GM19240 (cell line): ENCODE measurements around the gene MLN.

Experiments
- DNase-seq: peaks from one replicate; pipeline ENCODE4 v3.0.0; 2011; ENCODE audit warnings: low spot score; ENCODE audit not compliant: insufficient read length

Gene MLN

DNA sequence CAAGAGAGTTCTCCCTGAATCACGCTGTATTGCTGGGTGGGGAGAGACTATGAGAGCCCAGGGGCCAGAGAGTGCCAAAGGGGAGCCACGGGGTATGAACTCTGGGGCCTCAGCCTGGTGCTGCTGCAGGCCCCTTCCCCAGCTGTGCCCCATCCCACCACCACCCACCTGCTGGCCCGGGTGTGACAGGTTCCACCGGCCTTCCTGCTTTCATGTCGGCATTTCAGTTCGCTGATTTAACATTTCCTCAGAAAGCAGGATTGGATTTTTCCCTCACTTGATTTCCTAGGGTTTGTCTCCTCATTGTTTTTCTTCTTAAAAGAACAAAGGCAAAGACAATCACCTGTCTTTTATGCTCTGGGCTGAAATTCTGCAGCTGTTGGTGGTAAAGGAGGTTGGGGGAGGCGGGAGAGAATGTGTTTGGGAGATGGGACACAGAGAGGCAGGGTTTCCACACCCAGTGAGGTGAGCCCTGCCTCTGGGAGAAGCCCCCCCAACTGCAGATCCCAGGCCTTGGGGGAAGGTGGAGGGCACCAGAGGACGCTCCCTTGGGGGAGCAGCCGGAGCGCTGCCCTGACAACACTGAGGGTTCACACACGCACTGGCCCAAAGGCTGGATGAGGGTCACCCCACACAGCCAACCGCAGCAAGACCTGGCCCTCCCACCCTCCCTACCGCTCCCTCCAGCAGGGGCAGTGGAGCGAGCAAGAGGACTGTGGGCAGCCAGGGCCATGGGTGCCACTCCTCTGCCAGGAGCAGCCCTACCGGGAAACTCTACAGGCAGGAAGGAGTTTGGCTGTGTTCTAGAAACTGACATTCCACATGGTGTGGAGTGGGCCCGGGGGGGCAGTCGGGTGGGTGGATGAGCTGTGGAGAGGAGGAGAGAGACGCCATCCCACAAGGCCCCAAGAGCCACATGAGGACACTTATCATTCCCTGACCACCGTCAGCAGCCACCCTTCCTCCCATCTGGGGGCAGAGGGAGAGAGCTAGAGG is 10.5 kb upstream of the MLN start:
- DNase-seq, result no peak

GRCh38 chr6:33813246-33813904 is 9.6 kb upstream of the MLN start:
- DNase-seq, result no peak

DNA sequence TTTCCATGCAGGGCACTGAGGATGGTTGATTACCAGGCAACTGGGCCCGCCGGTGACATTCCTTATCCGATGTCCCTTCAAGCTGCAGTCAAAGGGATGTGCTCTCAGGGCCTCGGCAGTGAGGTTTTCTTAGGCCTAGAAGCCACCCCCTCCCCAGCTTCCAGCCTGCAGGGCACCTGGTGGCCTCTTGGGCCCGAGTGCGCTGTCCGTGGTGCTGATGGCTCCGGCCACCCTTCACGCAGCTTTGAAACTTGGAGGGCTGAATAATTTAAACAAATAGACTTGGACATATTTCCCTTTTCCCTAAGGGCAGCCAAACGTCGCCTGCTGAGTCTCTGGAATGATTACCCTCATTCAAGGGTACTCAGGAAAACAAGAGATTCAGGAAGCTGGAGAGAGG is 8.9 kb upstream of the MLN start:
- DNase-seq, result peak; percentile 40

GRCh38 chr6:33809594-33809993 is 5.8 kb upstream of the MLN start:
- DNase-seq, result no peak

GRCh38 chr6:33808641-33809180 is 4.9 kb upstream of the MLN start:
- no peak for DNase-seq

DNA sequence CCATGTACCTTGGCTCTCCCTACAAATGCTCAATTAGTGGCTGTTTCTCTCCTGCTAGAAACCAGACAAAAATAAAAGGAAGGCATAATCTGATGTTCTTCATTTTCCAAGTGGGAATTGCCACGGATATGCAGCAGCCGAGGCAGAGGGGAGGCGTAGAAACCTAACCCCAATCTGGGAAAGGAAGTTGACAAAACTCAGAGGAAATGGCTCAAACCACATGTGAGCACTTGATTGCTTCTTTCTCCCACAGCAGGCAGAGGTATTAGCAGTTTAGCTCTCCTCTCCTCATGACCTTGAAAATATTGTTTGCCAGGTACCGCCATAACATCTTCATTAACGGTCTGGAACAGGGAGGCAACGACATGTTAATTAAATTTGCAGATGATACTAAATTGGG is 3.8 kb upstream of the MLN start:
- no peak for DNase-seq

GRCh38 chr6:33806841-33807240 is 3.0 kb upstream of the MLN start:
- no peak for DNase-seq

DNA sequence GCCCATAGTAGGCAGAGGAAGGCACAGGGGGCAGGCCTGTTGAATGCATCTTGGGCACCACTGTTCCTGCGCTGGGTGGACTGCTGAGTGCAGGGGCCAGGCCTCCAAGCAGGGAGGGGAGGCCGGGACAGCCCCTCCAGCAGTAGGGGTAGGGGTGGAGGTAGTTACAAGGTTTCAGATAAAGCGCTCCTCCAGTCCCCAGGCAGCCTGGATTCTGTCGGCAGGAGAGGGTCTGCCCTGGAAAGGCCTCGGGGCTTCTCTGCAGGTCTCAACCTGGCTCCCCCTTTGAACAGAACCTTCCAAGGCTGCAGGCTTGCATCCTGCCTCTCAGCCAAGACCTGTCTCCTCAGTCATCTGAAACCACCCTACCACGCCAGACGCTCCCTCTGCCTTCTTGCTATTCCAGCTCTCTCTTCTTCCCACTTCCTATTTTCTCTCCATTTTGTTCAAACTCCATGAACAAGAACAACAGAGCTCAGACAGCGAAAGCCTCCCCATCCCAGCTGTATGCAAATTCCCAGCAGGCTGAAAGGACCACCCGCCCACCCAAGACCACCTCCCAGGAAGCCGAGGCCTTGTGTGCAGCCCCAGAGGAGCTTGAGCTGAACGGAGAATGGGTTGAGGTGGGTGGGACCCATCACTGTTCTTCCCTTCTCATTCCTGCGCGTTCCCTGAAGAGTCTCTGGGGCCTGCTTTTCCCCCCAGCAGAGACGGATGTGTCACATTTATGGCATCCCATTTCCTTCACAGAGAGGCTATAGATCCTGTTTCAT is 1.4 kb downstream of the MLN start:
- no peak for DNase-seq

DNA sequence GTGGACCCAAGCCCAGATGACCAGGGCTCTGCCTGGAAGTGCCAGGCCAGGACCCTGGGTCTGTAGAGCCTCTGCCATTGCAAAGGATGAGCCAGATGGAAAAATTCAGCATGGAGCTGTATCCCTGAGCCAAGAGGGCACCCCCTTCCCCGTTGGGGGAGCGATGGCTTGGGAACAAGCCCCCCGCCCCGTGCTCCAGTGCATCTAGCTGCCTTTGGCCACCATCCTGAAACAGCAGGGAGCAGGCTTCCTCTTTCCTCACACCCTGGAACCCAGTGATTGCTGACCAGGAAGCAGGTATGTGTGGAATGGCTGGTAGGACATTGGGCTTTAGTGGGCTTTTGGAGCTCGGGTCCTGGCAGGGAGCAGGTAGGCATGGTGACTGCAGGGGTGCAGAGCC is 2.2 kb downstream of the MLN start:
- no peak for DNase-seq

DNA sequence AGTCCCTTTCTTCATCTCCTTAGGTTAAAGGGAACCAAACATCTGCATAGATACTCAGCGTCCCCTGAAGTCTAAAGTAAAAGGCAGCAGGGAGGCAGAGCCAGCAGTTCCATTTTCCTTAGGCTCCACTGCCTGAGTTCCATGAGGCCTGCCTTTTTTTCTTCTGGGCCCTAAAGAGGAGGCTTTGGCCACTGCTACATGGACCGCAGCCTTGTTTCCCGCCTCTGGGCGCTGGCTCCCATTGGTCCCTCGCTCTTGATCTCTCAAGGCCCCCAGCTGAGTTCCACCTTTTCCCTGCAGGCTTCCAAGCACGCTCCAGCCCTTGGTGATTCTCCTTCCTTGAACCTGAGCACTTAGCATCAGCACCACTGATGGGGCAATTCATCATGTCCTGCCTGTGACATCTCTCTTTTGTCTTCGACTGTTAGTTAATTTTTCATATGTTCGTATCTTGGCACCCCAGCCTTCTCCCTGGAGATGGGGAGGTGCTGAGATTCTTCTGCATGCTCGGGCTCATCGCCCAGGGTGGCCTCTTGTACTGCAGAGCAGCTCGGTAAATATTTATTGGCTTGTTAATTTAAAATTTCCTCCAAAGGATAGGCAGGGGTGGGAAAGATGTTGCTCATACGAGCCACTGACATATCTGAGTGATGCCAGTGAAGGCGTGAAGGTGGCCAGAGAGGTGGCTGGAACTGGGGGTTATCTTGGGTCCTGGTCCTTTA is 3.4 kb downstream of the MLN start:
- no peak for DNase-seq

- DNase-seq, result no peak
Measured at GRCh38 chr6:33799454-33800113, 4.2 kb downstream of the MLN start.

DNA sequence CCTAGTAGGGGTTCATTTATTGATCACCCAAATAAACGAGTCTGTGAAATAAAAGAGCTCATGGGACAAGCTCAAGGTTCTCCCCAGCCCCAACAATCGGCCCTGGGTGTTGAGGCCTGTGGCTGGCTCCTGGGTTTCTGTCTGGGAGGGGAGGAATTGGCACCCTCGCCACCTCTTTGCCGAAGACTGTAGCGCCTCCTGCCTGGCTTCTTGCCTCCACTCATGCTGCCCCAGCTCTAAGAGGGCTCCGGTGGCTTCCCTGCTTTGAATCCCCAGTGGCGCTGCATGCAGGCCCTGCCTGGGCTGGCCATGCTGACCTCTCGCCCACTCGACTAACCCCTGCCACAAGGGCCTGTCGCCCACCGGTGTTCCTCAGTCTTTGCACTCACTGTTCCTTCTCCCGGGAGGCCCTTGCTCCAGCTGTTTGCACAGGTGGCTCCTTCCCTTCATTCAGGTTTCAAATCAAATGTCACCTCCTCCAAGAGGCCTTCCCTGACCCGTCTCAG is 5.4 kb downstream of the MLN start:
- DNase-seq, result no peak

DNA sequence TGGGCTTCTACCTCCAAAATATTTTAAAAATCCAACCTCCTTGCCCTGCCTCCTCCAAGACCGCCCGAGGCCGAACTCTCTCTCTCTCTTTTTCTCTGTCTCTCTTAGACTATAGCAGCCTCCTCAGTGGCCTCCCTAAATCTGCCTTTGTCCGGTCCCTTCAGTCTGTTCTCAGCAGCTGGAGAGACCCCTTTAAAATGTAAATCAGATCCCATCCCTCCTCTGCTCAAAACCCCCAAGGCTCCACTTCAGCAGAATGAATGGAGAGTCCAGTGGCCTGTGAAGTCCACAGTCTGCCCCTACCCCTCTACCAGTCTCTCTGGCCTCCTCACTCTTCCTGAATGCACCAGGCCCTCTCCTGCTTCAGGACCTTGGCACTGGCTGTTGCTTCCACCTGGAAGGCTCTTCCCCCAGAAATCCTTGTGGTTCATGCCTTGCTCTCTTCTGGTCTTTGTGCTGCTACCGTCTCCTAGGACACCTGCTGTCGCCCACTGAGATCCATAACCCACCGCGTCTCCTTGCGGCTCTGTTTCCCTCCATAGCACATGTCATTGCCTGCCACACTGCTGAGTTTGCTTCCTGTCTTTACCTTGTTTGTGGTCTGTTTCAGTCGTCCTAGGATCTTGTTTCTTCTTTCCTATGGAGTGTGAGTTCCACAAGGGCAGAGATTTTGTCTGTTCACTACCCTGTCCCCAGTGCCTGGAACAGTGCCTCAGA is 6.0 kb downstream of the MLN start:
- DNase-seq, result no peak

- no peak for DNase-seq
Measured at GRCh38 chr6:33794910-33795623, 8.7 kb downstream of the MLN start.

- DNase-seq, result no peak
Measured at GRCh38 chr6:33792981-33793380, 10.8 kb downstream of the MLN start.

- DNase-seq, result no peak
Measured at GRCh38 chr6:33791620-33792019, 12.2 kb downstream of the MLN start.

GRCh38 chr6:33790910-33791309 is 12.9 kb downstream of the MLN start:
- no peak for DNase-seq

DNA sequence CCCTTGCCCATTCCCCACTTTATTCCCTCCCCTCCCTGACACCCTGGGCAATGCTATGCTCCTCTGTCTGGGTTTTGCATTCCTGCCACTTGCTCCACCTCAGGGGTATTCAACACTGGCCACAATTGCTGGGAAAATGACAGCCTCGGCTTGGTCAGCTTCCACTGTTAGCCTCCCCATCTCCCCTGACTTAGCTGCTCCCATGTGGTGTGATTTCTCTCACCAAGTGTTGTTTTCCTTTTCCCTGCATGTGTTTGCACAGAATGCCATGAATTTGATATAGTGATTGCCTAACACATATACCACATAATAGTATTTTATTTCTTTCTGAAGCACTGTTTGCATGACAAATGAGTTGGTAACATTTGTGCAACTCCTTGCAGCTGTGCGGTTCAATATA is 13.4 kb downstream of the MLN start:
- no peak for DNase-seq

DNA sequence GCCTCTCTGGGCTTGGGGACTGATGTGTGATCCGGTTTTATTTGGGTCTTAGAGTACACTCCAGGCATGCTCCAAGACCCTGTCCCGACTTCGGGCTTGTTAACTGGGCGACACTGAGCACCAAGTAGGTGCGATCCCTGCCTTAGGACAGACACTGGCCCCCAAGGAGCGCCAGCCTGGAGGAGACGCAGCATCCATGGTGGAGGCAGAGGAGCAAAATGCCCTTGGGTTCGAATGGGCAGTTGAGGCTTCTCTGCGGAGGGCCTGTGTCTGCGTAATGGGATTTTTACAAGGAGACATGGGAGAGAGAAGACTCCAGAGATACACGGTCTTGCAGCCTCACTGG is 14.3 kb downstream of the MLN start:
- DNase-seq, result no peak
